Progenitor cell of endocrine pancreas (in vitro differentiated cells): ENCODE measurements around the gene GNB1L. TPM values are rescaled to one million over a fixed set of nuclear protein-coding genes. Genes with fewer than 3 reads are reported as not detected.

Source experiments
- DNase-seq: peaks from one replicate; pipeline ENCODE4 v3.0.0; 2021; ENCODE audit warnings: low spot score; ENCODE audit not compliant: unreplicated experiment
- H3K27ac Mint-ChIP-seq: 2 replicates; pipeline ENCODE4 v1.8.0; 2021; ENCODE audit warnings: mild to moderate bottlenecking, moderate library complexity, mixed read lengths
- H3K27me3 Mint-ChIP-seq: 2 replicates; pipeline ENCODE4 v1.8.0; 2021; ENCODE audit warnings: mixed read lengths
- H3K36me3 Mint-ChIP-seq: 2 replicates; pipeline ENCODE4 v1.8.0; 2022; ENCODE audit warnings: mixed read lengths; ENCODE audit not compliant: insufficient read depth
- H3K4me1 Mint-ChIP-seq: 2 replicates; pipeline ENCODE4 v1.8.0; 2021; ENCODE audit warnings: low read depth, mixed read lengths
- H3K4me3 Mint-ChIP-seq: 2 replicates; pipeline ENCODE4 v1.8.0; 2021; ENCODE audit warnings: low read depth, mild to moderate bottlenecking, moderate library complexity, mixed read lengths
- H3K9me3 Mint-ChIP-seq: 2 replicates; pipeline ENCODE4 v1.8.0; 2021; ENCODE audit warnings: low read depth, mixed read lengths
- CTCF ChIP-seq: fragments of 200-600 bp; sonication (generic); IDR thresholded peaks from one replicate; pipeline ENCODE4 v1.5.0; 2021; ENCODE audit warnings: antibody characterized with exemption, mild to moderate bottlenecking; ENCODE audit not compliant: unreplicated experiment
- total RNA-seq: library from RNA; stranded (reverse); gene quantifications from 2 replicates; pipeline ENCODE4 v1.2.1, GENCODE V29; 2021

Gene GNB1L
- total RNA-seq, 1 donor from 2014 or later: 9.9 TPM

GRCh38 chr22:19811811-19812771, 42.6 kb downstream of the GNB1L start:
- Mint-ChIP-seq H3K4me1 (no peaks in the 10 kb centered on the region), H3K9me3 (no peaks in the 10 kb centered on the region), H3K36me3 (peaks cover 3% of the 10 kb centered on the region), H3K4me3 (no peak overlapping the region), H3K27ac (no peak overlapping the region), H3K27me3 (no peaks in the 10 kb centered on the region)
- no peak for TF ChIP-seq CTCF
- no peak for DNase-seq

- Mint-ChIP-seq H3K9me3 (no peaks in the 10 kb centered on the region), H3K27me3 (no peaks in the 10 kb centered on the region), H3K36me3 (peaks cover 3% of the 10 kb centered on the region), H3K4me3 (no peak overlapping the region), H3K27ac (no peak overlapping the region), H3K4me1 (no peaks in the 10 kb centered on the region)
- no peak for TF ChIP-seq CTCF
- no peak for DNase-seq
Measured at GRCh38 chr22:19811211-19811621, 43.5 kb downstream of the GNB1L start.

DNA sequence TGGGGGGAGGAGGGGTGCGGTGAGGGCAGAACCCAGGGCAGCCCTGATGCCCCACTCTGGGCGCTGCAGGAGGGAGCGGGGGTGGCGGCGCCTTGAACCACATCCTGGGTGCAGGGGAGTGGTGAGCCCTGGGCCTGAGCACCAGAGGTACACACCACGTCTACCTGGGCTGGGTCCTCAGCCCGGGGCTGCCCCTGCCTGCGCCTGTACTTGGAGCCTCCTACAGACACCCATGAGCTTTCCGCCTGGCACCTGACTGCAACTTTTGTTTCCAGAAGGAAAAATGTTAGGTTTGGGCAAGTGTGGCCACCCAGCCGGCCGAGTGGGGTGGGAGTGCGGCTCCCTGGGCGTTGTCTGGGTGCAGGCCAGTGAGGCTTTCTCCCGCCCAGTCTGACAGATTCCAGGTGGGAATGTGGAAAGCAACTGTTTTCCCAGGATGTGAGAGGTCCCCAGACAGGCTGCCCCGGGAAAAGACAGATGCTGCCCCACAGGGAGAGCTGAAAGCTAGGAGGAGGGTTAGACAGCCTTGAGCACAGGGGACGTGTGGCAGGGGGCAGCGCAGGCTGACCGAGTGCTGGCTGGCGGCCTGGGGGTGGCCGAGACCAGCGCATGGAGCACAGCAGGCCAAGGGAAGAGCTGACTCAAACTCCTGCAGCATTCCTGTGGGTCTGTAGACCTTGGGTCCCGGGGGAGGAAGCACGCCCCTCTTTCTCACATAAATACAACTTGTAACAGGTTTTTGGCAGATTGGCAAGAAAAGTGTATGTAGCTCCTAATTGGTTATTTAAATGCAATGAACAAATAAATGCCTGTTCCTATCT, 44.1 kb downstream of the GNB1L start:
- TF ChIP-seq CTCF: no peak
- H3K27me3 Mint-ChIP-seq: no peaks in the 10 kb centered on the region
- no peak for DNase-seq
- H3K27ac Mint-ChIP-seq: peak overlapping the region; percentile 37
- no peaks in the 10 kb centered on the region for H3K4me1 Mint-ChIP-seq
- H3K4me3 Mint-ChIP-seq: no peak overlapping the region
- H3K36me3 Mint-ChIP-seq: peaks cover 3% of the 10 kb centered on the region
- H3K9me3 Mint-ChIP-seq: no peaks in the 10 kb centered on the region

GRCh38 chr22:19809741-19810140, 44.9 kb downstream of the GNB1L start:
- no peak overlapping the region for H3K27ac Mint-ChIP-seq
- no peaks in the 10 kb centered on the region for H3K4me1 Mint-ChIP-seq
- no peaks in the 10 kb centered on the region for H3K9me3 Mint-ChIP-seq
- H3K27me3 Mint-ChIP-seq: no peaks in the 10 kb centered on the region
- H3K4me3 Mint-ChIP-seq: no peak overlapping the region
- no peak for DNase-seq
- TF ChIP-seq CTCF: no peak
- H3K36me3 Mint-ChIP-seq: peaks cover 3% of the 10 kb centered on the region

- Mint-ChIP-seq H3K27ac (no peak overlapping the region), H3K9me3 (no peaks in the 10 kb centered on the region), H3K4me1 (no peaks in the 10 kb centered on the region), H3K27me3 (no peaks in the 10 kb centered on the region), H3K4me3 (no peak overlapping the region), H3K36me3 (no peaks in the 10 kb centered on the region)
- no peak for DNase-seq
- TF ChIP-seq CTCF: no peak
Measured at GRCh38 chr22:19808873-19809478, 45.7 kb downstream of the GNB1L start.
